Ovary (tissue), 9 donors: ENCODE measurements around the gene ZSWIM5. TPM values are rescaled to one million over a fixed set of nuclear protein-coding genes. Genes with fewer than 3 reads are reported as not detected.
"Not testable (repeated sequence)": the region's sequence is repeated elsewhere in the genome, so short reads cannot be mapped to it uniquely, and the experiment has no call there.

Experiments
- DNase-seq, 5 donors: peaks; one replicate each; pipeline ENCODE4 v3.0.0-alpha.2; 2019 to 2020
- H3K27ac ChIP-seq, 2 donors: fragments of 200-600 bp; one replicate each; pipeline versions ENCODE4 v1.5.1 to v1.8.0; 2019 to 2022
- H3K27me3 ChIP-seq: fragments of 200-600 bp; one replicate; pipeline ENCODE4 v1.8.0; 2022
- H3K36me3 ChIP-seq: fragments of 200-600 bp; sonication (generic); one replicate; pipeline ENCODE4 v1.5.1; 2019
- H3K4me1 ChIP-seq: one replicate; pipeline ENCODE4 v1.8.1; 2013; ENCODE audit warnings: mild to moderate bottlenecking, moderate library complexity; ENCODE audit not compliant: insufficient read depth
- H3K4me3 ChIP-seq: fragments of 200-600 bp; sonication (generic); one replicate; pipeline ENCODE4 v1.5.1; 2017
- H3K9me3 ChIP-seq, 2 donors: fragments of 200-600 bp in 1 of 2; sonication (generic) in 1 of 2; one replicate each; pipeline versions ENCODE4 v1.5.1 to v1.8.1; 2013 to 2019; ENCODE audit warnings: mild to moderate bottlenecking in 1 of 2, moderate library complexity in 1 of 2
- EP300 ChIP-seq: sonication (generic); formaldehyde crosslinking; IDR thresholded peaks from one replicate; pipeline ENCODE4 v1.6.1; 2017; ENCODE audit warnings: antibody characterized with exemption
- POLR2A ChIP-seq: fragments of 450-650 bp; IDR thresholded peaks from one replicate; pipeline ENCODE4 v1.6.1; 2017; ENCODE audit warnings: antibody characterized with exemption, mild to moderate bottlenecking, moderate library complexity
- WGBS, 3 donors: extraction: QIAGEN DNeasy Blood & Tissue Kit in 1 of 3; methylation state at CpG; one replicate each; pipeline versions ENCODE4 v1.1.5 to v1.1.7; 2013 to 2017; 5-methylcytosine and 5-hydroxymethylcytosine counted together
- intact Hi-C, 4 donors: fragments of 100-400 bp; cut with DNase I; formaldehyde crosslinking; loops; one replicate each; pipeline versions ENCODE4 v1.11.0 to v1.15.1; 2022 to 2023
- polyA plus RNA-seq, 2 donors: library from polyadenylated mRNA; stranded (reverse); fragments of 200-250 nt in 1 of 2; fragments of 350-450 nt in 1 of 2; fragmentation: Illumina TruSeq in 1 of 2; extraction: RNeasy Lipid Tissue Mini Kit (QIAGEN cat#74804) in 1 of 2; gene quantifications; one replicate each; pipeline ENCODE4 v1.2.3, GENCODE V29; 2013 to 2014
- total RNA-seq, 7 donors: library from RNA; depleted of rRNA in 2 of 7; stranded (reverse); fragments of >200 nt in 2 of 7; fragmentation: NEBNext Ultra II Directional in 3 of 7; extraction: Animal tissue kit (Norgen Biotek cat#: 25700) in 3 of 7; gene quantifications; one replicate each; pipeline versions ENCODE4 v1.1.0 to v1.2.4, GENCODE V29; 2016 to 2023
- TF ChIP-seq, protein P1 (sequence below), 3 donors: fragments of 450-650 bp in 2 of 3; fragments of 200-600 bp in 1 of 3; IDR thresholded peaks; one replicate each; pipeline versions ENCODE4 v1.5.1 to v1.8.0; 2016 to 2022; ENCODE audit warnings: antibody characterized with exemption in 3 of 3, mild to moderate bottlenecking in 1 of 3
- donor health status: DM: no; HTN: no; CAD: no; lungs with moderate emphysema.
- donor health status: DM: no; HTN: no; CAD: no.
- donor health status: Bipolar disorder and iron deficiency.
- donor health status: DM: yes; HTN: yes; CAD: no.
- donor health status: DM: no; HTN: no; CAD: no.
- donor health status: DM: yes; HTN: yes; CAD: no.

The ZSWIM5 gene
- total and polyA plus RNA-seq, 9 donors = 6.0 to 13.3 (median 10.0) TPM

DNA sequence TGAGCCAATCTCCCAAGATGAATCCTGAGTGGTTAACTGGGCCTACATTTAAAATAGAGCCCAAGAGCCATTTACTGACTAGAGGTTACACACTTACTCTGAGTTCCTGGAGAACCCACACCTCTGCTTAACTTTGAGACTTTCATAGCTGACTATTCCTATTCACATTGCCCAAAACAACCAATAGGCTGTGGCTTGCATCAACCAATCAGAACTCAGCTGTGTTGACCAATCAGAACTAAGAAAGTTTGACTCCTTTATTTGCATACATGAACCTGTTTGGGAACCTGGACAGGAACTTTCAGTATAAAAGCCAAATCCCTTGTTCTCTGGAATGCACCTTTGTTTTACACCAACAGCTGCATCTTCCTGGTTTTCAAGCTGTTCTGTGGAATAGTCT is 9.5 kb downstream of the ZSWIM5 start:
- H3K9me3 ChIP-seq = no peaks in the 10 kb centered on the region

DNA sequence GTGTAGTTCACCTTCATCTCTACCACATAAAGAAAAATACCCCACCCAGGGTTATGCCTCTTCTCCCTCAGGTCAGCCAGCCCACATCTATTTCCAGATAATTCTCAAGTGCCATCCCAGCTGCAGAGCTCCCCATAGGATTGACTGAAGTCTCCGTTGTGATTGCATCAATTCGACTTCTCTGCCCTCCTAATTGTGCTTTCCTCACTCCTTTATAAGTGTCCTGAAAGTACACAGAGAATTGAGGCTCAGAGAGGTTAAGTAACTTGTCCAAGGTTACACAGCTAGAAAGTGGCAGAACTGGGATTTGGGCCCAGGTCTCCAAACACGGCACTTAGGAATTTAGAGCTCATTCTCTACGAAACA is 15.0 kb downstream of the ZSWIM5 start:
- intact Hi-C loops = no loop called here
- Histone ChIP-seq H3K27ac (no peak overlapping the region), H3K9me3 (no peaks in the 10 kb centered on the region), H3K27me3 (no peaks in the 10 kb centered on the region), H3K4me3 (no peak overlapping the region), H3K4me1 (peaks cover 1% of the 10 kb centered on the region), H3K36me3 (no peaks in the 10 kb centered on the region)
- no peak for DNase-seq
- TF ChIP-seq, protein P1, sequence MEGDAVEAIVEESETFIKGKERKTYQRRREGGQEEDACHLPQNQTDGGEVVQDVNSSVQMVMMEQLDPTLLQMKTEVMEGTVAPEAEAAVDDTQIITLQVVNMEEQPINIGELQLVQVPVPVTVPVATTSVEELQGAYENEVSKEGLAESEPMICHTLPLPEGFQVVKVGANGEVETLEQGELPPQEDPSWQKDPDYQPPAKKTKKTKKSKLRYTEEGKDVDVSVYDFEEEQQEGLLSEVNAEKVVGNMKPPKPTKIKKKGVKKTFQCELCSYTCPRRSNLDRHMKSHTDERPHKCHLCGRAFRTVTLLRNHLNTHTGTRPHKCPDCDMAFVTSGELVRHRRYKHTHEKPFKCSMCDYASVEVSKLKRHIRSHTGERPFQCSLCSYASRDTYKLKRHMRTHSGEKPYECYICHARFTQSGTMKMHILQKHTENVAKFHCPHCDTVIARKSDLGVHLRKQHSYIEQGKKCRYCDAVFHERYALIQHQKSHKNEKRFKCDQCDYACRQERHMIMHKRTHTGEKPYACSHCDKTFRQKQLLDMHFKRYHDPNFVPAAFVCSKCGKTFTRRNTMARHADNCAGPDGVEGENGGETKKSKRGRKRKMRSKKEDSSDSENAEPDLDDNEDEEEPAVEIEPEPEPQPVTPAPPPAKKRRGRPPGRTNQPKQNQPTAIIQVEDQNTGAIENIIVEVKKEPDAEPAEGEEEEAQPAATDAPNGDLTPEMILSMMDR (IDR thresholded peaks at IDR 0.05) = no peak
- TF ChIP-seq POLR2A (no peak), EP300 (no peak)
- WGBS, 3 donors = 86 to 92% (median 89%) methylated on average over 4 of the region's 4 CpGs

More for the DNA sequence above, 9.5 kb downstream of the ZSWIM5 start:
- H3K36me3 ChIP-seq = no peaks in the 10 kb centered on the region
- H3K27ac ChIP-seq = no peak overlapping the region
- no peaks in the 10 kb centered on the region for H3K4me1 ChIP-seq
- no peak overlapping the region for H3K4me3 ChIP-seq
- intact Hi-C loops = no loop called here
- no peak for DNase-seq
- TF ChIP-seq EP300 (no peak), POLR2A (no peak)
- TF ChIP-seq, protein P1 (IDR thresholded peaks at IDR 0.05) = no peak
- H3K27me3 ChIP-seq = no peaks in the 10 kb centered on the region

DNA sequence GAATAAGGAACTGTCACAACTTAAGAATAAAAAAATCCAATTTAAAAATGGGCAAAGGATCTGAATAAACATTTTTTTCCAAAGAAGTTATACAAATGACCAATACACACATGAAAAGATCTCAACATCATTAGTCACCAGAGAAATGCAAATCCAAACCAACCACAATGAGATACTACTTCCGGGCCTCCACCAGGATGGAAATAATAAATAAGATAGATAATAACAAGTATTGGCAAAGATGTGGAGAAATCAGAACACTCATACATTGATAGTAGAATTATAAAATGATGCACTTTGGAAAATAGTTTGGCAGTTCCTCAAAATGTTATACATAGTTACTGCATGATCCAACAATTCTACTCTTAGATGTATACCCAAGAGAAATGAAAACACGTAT is 18.7 kb downstream of the ZSWIM5 start:
- Histone ChIP-seq H3K27ac (no peak overlapping the region), H3K9me3 (no peaks in the 10 kb centered on the region), H3K4me3 (no peak overlapping the region), H3K27me3 (no peaks in the 10 kb centered on the region), H3K36me3 (no peaks in the 10 kb centered on the region), H3K4me1 (peaks cover 1% of the 10 kb centered on the region)
- intact Hi-C loops = no loop called here
- no peak for DNase-seq
- WGBS, 3 donors = 70 to 84% (median 72%) methylated on average over 2 of the region's 2 CpGs
- TF ChIP-seq, protein P1 (IDR thresholded peaks at IDR 0.05) = no peak
- TF ChIP-seq EP300 (no peak), POLR2A (no peak)

DNA sequence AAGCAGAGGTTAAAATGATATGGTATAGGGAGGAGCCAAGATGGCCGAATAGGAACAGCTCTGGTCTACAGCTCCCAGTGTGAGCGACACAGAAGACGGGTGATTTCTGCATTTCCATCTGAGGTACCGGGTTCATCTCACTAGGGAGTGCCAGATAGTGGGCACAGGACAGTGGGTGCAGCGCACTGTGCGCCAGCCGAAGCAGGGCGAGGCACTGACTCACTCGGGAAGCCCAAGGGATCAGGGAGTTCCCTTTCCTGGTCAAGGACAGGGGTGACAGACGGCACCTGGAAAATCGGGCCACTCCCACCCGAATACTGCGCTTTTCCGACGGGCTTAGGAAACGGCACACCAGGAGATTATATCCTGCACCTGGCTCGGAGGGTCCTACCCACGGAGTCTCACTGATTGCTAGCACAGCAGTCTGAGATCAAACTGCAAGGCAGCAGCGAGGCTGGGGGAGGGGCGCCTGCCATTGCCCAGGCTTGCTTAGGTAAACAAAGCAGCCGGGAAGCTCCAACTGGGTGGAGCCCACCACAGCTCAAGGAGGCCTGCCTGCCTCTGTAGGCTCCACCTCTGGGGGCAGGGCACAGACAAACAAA is 26.4 kb downstream of the ZSWIM5 start:
- H3K27ac ChIP-seq, intact Hi-C loops, H3K27me3 ChIP-seq, H3K9me3 ChIP-seq, H3K36me3 ChIP-seq, H3K4me1 ChIP-seq, H3K4me3 ChIP-seq, DNase-seq: not testable (repeated sequence)
- WGBS, 3 donors = 93 to 96% (median 95%) methylated on average over 19 to 20 of the region's 21 CpGs

DNA sequence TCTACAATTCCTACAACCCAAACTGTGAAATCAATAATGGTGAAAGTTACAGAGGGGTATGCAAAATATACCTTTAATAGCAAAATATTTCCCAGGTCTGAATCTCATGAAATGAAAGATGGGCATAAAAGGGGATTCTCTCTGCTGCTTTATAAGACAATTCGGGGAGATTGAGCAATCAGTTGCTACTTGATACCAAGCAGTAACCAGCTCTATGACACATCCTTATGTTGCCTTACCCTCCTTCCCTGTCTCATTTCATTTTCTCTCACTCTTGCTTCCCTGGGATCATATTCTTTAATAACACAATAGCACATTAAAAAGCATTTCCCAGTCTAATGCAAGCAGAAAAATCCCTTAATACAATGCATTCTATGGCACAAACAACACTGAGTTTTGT is 29.0 kb downstream of the ZSWIM5 start:
- no peak for DNase-seq
- no peak overlapping the region for H3K27ac ChIP-seq
- H3K9me3 ChIP-seq = no peaks in the 10 kb centered on the region
- H3K4me3 ChIP-seq = no peak overlapping the region
- H3K36me3 ChIP-seq = no peaks in the 10 kb centered on the region
- TF ChIP-seq POLR2A (no peak), EP300 (no peak)
- TF ChIP-seq, protein P1 (IDR thresholded peaks at IDR 0.05) = no peak
- 92 to 97% (median 95%) methylated on average over 1 of the region's 1 CpG for WGBS, 3 donors
- H3K4me1 ChIP-seq = peaks cover 1% of the 10 kb centered on the region
- H3K27me3 ChIP-seq = no peaks in the 10 kb centered on the region
- intact Hi-C loops = no loop called here
